Kidney (tissue), 14 donors: Measurements from ENCODE around the gene ACADS. TPM values are rescaled to one million over a fixed set of nuclear protein-coding genes. Genes with fewer than 3 reads are reported as not detected.

Source experiments
- DNase-seq, 5 donors: peaks; one replicate each; pipeline ENCODE4 v3.0.0-alpha.2; 2013 to 2020
- FAIRE-seq: peaks from 2 replicates; lab custom pipeline; 2012; peaks lifted over from hg19 to GRCh38; lab: Jason Lieb, UNC
- H3K27ac ChIP-seq, 2 donors: one replicate each; pipeline ENCODE4 v1.7.0; 2013; ENCODE audit warnings: low read depth in 2 of 2, low read length in 2 of 2, inconsistent platforms in 1 of 2
- H3K27me3 ChIP-seq: one replicate; pipeline ENCODE4 v1.7.1; 2013; ENCODE audit warnings: low read length, inconsistent platforms; ENCODE audit not compliant: control insufficient read depth, insufficient read depth
- H3K36me3 ChIP-seq, 3 donors: one replicate each; pipeline versions ENCODE4 v1.7.0 to v1.7.1; 2013; ENCODE audit warnings: low read length in 3 of 3, control low read depth in 1 of 3, inconsistent platforms in 1 of 3; ENCODE audit not compliant: insufficient read depth in 3 of 3, control insufficient read depth in 2 of 3
- H3K4me1 ChIP-seq, 3 donors: one replicate each; pipeline versions ENCODE4 v1.7.0 to v1.7.1; 2013; ENCODE audit warnings: low read length in 3 of 3, inconsistent platforms in 1 of 3, low read depth in 1 of 3; ENCODE audit not compliant: control insufficient read depth in 2 of 3, insufficient read depth in 2 of 3
- H3K4me3 ChIP-seq, 3 donors: one replicate each; pipeline versions ENCODE4 v1.7.0 to v1.8.1; 2013; ENCODE audit warnings: low read length in 3 of 3, control low read depth in 1 of 3, inconsistent platforms in 1 of 3
- H3K9ac ChIP-seq, 3 donors: one replicate each; pipeline versions ENCODE4 v1.7.0 to v1.7.1; 2013; ENCODE audit warnings: low read length in 3 of 3, control low read depth in 1 of 3, inconsistent platforms in 1 of 3
- H3K9me3 ChIP-seq, 3 donors: one replicate each; pipeline versions ENCODE4 v1.7.0 to v1.7.1; 2013; ENCODE audit warnings: low read length in 3 of 3, control low read depth in 1 of 3, inconsistent platforms in 1 of 3; ENCODE audit not compliant: control insufficient read depth in 2 of 3, insufficient read depth in 1 of 3
- intact Hi-C: fragments of 100-400 bp; cut with DNase I; formaldehyde crosslinking; loops from one replicate; pipeline ENCODE4 v1.11.1; 2022
- polyA plus RNA-seq: library from polyadenylated mRNA; stranded (reverse); fragments of 350-450 nt; fragmentation: Illumina TruSeq; extraction: RNeasy Lipid Tissue Mini Kit (QIAGEN cat#74804); gene quantifications from one replicate; pipeline ENCODE4 v1.2.3, GENCODE V29; 2014; ENCODE audit warnings: low read depth, low replicate concordance; ENCODE audit not compliant: insufficient read depth
- total RNA-seq: library from RNA; stranded (reverse); fragmentation: NEBNext Ultra II Directional; extraction: Animal tissue kit (Norgen Biotek cat#: 25700); gene quantifications from one replicate; pipeline ENCODE4 v1.2.1, GENCODE V29; 2021
- TF ChIP-seq, protein P1 (sequence below): IDR thresholded peaks from 3 replicates; pipeline ENCODE4 v1.5.1; 2012; ENCODE audit warnings: mild to moderate bottlenecking, moderate library complexity, borderline replicate concordance; ENCODE audit not compliant: insufficient read depth; ENCODE audit errors: extremely low read depth
- donor health status: control.
- donor health status: control.
- donor health status: control.
- donor health status: control.
- donor health status: control.
- donor health status: DM: yes; HTN: yes; CAD: no.
- donor health status: Normal renal cell carcinoma (clear cell type).

The ACADS gene
- total and polyA plus RNA-seq, 2 donors from 2014 or later: 24.4 to 133 TPM

DNA sequence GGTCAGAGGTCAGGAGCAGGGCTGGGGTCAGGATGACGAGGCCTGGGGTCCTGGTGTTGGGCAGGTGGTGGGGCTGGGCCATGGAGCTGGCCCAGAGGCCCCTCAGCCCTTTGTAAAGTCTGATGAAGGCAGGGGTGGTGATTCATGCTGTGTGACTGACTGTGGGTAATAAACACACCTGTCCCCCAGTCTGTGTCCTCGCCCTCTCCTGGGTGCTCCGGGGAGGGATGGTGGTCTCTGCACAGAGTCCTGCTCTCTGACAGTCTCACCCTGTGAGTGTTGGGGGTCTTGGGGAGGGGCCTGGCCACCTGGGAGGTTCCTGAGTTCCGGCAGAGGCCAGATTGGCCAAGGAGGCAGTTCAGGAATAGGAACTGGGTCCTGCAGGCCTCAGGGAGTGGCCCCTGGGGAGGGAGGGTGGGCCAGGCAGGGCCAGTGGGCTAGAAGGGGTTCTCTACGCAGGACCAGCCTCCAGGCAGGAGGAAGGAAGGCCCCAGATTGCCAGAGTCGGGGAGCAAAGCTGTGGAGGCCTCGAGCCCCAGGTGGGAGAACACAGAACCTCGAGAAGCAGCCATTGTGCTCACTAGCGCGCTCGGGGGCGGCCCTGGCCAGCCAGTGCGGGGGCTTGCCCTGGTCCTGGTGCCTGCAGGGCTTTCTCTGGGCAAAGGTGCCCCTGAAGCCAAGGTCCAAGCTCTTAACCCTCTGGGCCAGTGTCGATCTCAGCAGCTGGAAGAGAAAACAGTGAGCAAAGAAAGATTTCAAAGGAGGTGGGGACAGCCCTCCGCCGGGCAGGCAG, 14.4 kb downstream of the ACADS start:
- no peak overlapping the region for H3K9ac ChIP-seq
- H3K9me3 ChIP-seq: no peaks in the 10 kb centered on the region
- TF ChIP-seq, protein P1, sequence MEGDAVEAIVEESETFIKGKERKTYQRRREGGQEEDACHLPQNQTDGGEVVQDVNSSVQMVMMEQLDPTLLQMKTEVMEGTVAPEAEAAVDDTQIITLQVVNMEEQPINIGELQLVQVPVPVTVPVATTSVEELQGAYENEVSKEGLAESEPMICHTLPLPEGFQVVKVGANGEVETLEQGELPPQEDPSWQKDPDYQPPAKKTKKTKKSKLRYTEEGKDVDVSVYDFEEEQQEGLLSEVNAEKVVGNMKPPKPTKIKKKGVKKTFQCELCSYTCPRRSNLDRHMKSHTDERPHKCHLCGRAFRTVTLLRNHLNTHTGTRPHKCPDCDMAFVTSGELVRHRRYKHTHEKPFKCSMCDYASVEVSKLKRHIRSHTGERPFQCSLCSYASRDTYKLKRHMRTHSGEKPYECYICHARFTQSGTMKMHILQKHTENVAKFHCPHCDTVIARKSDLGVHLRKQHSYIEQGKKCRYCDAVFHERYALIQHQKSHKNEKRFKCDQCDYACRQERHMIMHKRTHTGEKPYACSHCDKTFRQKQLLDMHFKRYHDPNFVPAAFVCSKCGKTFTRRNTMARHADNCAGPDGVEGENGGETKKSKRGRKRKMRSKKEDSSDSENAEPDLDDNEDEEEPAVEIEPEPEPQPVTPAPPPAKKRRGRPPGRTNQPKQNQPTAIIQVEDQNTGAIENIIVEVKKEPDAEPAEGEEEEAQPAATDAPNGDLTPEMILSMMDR: no peak
- FAIRE-seq: no peak
- no peaks in the 10 kb centered on the region for H3K4me1 ChIP-seq
- intact Hi-C loops: loop anchor here (10.0 kb wide), 1 partner anchor 235 kb away; the partner anchor contains the start of gene HNF1A
- DNase-seq: peak in 1 of 5 donors; percentile 48
- H3K36me3 ChIP-seq: peaks cover 0 to 2% (median 0%) of the 10 kb centered on the region in 3 donors
- H3K4me3 ChIP-seq: no peak overlapping the region
- H3K27me3 ChIP-seq: no peaks in the 10 kb centered on the region
- no peak overlapping the region for H3K27ac ChIP-seq

DNA sequence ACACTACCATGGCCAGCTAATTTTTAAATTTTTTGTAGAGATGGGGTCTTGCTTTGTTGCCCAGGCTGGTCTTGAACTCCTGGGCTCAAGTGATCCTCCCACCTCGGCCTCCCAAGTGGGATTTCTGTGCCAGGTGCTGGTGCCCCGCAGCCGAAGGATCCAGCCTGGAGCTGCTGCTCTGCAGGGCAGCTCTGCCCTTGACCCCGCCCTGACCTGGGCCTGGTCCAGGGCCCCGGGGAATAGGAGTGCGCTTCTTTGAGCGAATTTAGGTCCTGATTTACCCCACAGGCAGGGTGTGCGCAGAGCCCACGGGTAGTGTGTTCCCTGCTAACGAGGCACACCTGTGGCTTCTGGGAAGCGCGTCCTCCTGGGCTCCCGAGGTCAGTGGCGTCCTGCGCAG, 15.2 kb downstream of the ACADS start:
- Histone ChIP-seq H3K27me3 (no peaks in the 10 kb centered on the region), H3K4me1 (no peaks in the 10 kb centered on the region), H3K9ac (no peak overlapping the region), H3K27ac (no peak overlapping the region), H3K9me3 (no peaks in the 10 kb centered on the region), H3K36me3 (peaks cover 0 to 2% (median 0%) of the 10 kb centered on the region in 3 donors), H3K4me3 (no peak overlapping the region)
- intact Hi-C loops: no loop called here
- TF ChIP-seq, protein P1: no peak
- FAIRE-seq (no peak), DNase-seq (peak in 1 of 5 donors; percentile 70)

DNA sequence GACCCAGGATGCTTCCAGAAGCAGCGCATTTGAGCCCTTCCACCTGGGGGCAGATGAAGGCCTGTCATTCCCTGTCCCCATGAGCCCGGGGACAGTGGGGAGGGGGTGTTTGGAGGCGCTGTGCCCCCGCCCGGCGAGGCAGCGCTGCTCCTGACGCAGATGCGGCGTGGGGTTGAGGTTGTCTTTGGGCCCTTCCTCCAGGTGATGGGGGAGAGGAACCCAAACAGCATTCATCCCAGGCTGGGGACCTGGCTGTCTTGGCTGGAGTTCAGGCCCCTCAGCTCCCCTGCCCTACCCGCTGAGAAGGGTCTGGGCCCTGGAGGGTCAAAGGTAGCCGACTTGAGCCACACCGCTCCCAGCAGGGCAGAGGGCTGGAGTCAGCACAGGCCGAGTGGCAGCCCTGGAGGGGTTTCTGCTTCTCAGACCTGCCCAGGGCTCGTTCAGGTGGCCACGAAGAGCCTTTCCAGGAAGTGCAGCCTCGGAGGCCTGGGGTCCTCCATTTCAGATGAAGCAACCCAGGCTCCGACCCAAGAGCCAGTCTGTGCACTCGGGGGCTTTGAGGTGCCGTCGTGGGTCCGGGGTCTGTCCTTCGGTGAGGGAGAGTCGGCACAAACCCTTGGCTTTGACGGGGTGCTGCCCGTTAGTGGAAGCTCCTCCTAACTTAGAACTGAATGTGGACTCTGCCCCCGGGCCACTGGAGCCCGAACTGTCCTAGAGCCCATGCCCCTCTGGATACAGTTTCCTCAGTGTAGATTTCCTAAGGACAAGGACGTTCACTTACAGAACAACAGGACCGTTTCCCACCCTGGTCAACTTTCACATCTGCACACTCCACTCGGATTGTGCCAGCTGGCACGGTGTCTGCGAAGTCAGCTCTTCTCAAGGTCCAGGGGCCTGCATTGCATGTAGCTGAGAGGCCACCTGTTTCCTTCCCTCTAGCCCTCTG, 16.1 kb downstream of the ACADS start:
- H3K36me3 ChIP-seq: peaks cover 0 to 2% (median 0%) of the 10 kb centered on the region in 3 donors
- no peak overlapping the region for H3K9ac ChIP-seq
- no peaks in the 10 kb centered on the region for H3K4me1 ChIP-seq
- H3K27ac ChIP-seq: no peak overlapping the region
- H3K27me3 ChIP-seq: no peaks in the 10 kb centered on the region
- intact Hi-C loops: no loop called here
- DNase-seq: peak in 1 of 5 donors; percentile 65
- no peaks in the 10 kb centered on the region for H3K9me3 ChIP-seq
- H3K4me3 ChIP-seq: no peak overlapping the region
- no peak for FAIRE-seq
- TF ChIP-seq, protein P1: no peak
